ENCODE results near the gene FTL. TPM values are rescaled to one million over a fixed set of nuclear protein-coding genes. Genes with fewer than 3 reads are reported as not detected.
"Not testable (repeated sequence)": the region's sequence is repeated elsewhere in the genome, so short reads cannot be mapped to it uniquely, and the experiment has no call there.

Gene FTL
- total RNA-seq, 1 donor from 2014 or later, result 2,544 TPM

GRCh38 chr19:48921721-48922500 is 43.2 kb upstream of the FTL start:
- peaks cover 10% of the 10 kb centered on the region for H3K36me3 Mint-ChIP-seq (ENCODE audit: insufficient read depth)
- H3K4me1 Mint-ChIP-seq (ENCODE audit: low read depth), result no peaks in the 10 kb centered on the region
- H3K27me3 Mint-ChIP-seq, result no peaks in the 10 kb centered on the region
- no peaks in the 10 kb centered on the region for H3K9me3 Mint-ChIP-seq (ENCODE audit: low read depth)
- H3K27ac Mint-ChIP-seq, result no peak overlapping the region
- no peak for DNase-seq (ENCODE audit: low spot score, unreplicated experiment)
- TF ChIP-seq CTCF (IDR thresholded peaks at IDR 0.05; ENCODE audit: unreplicated experiment), result no peak
- H3K4me3 Mint-ChIP-seq (ENCODE audit: low read depth), result no peak overlapping the region

- Mint-ChIP-seq H3K36me3 (ENCODE audit: insufficient read depth) (peaks cover 10% of the 10 kb centered on the region), H3K4me3 (ENCODE audit: low read depth) (no peak overlapping the region), H3K27ac (no peak overlapping the region), H3K4me1 (ENCODE audit: low read depth) (no peaks in the 10 kb centered on the region), H3K27me3 (no peaks in the 10 kb centered on the region), H3K9me3 (ENCODE audit: low read depth) (no peaks in the 10 kb centered on the region)
- no peak for TF ChIP-seq CTCF (IDR thresholded peaks at IDR 0.05; ENCODE audit: unreplicated experiment)
- no peak for DNase-seq (ENCODE audit: low spot score, unreplicated experiment)
Measured at GRCh38 chr19:48922548-48923490, 42.3 kb upstream of the FTL start.

- TF ChIP-seq CTCF (IDR thresholded peaks at IDR 0.05; ENCODE audit: unreplicated experiment), result no peak
- Mint-ChIP-seq H3K4me1 (ENCODE audit: low read depth) (no peaks in the 10 kb centered on the region), H3K36me3 (ENCODE audit: insufficient read depth) (peaks cover 6% of the 10 kb centered on the region), H3K27me3 (no peaks in the 10 kb centered on the region), H3K9me3 (ENCODE audit: low read depth) (no peaks in the 10 kb centered on the region), H3K4me3 (ENCODE audit: low read depth) (no peak overlapping the region), H3K27ac (no peak overlapping the region)
- DNase-seq (ENCODE audit: low spot score, unreplicated experiment), result no peak
Measured at GRCh38 chr19:48925240-48925843, 39.8 kb upstream of the FTL start.

GRCh38 chr19:48925890-48926289 is 39.2 kb upstream of the FTL start:
- DNase-seq (ENCODE audit: low spot score, unreplicated experiment); H3K9me3 Mint-ChIP-seq (ENCODE audit: low read depth); H3K4me1 Mint-ChIP-seq (ENCODE audit: low read depth); H3K27ac Mint-ChIP-seq; H3K36me3 Mint-ChIP-seq (ENCODE audit: insufficient read depth); H3K4me3 Mint-ChIP-seq (ENCODE audit: low read depth); H3K27me3 Mint-ChIP-seq: not testable (repeated sequence)

GRCh38 chr19:48926909-48927308 is 38.2 kb upstream of the FTL start:
- H3K4me3 Mint-ChIP-seq (ENCODE audit: low read depth), result no peak overlapping the region
- no peak for DNase-seq (ENCODE audit: low spot score, unreplicated experiment)
- H3K4me1 Mint-ChIP-seq (ENCODE audit: low read depth), result no peaks in the 10 kb centered on the region
- no peaks in the 10 kb centered on the region for H3K9me3 Mint-ChIP-seq (ENCODE audit: low read depth)
- no peak overlapping the region for H3K27ac Mint-ChIP-seq
- H3K36me3 Mint-ChIP-seq (ENCODE audit: insufficient read depth), result peaks cover 3% of the 10 kb centered on the region
- no peak for TF ChIP-seq CTCF (IDR thresholded peaks at IDR 0.05; ENCODE audit: unreplicated experiment)
- peaks cover 6% of the 10 kb centered on the region for H3K27me3 Mint-ChIP-seq

GRCh38 chr19:48927692-48928091 is 37.4 kb upstream of the FTL start:
- not testable (repeated sequence) for H3K27ac Mint-ChIP-seq; H3K4me3 Mint-ChIP-seq (ENCODE audit: low read depth); H3K27me3 Mint-ChIP-seq; H3K4me1 Mint-ChIP-seq (ENCODE audit: low read depth); H3K9me3 Mint-ChIP-seq (ENCODE audit: low read depth); H3K36me3 Mint-ChIP-seq (ENCODE audit: insufficient read depth); DNase-seq (ENCODE audit: low spot score, unreplicated experiment)

All from progenitor cell of endocrine pancreas (in vitro differentiated cells).